Peyer's patch (tissue), 4 donors: ENCODE data around the gene PRR5L.

Experiments used
- CTCF ChIP-seq, 6 experiments: fragments of 450-650 bp in 4 of 6; fragments of 200-600 bp in 2 of 6; sonication (generic) in 1 of 6; IDR thresholded peaks; one replicate each; pipeline ENCODE4 v1.5.1; 2017 to 2019; ENCODE audit warnings: antibody characterized with exemption in 6 of 6, mild to moderate bottlenecking in 3 of 6, moderate library complexity in 1 of 6
- POLR2A ChIP-seq, 2 donors: fragments of 450-650 bp; IDR thresholded peaks; one replicate each; pipeline ENCODE4 v1.5.1; 2017; ENCODE audit warnings: antibody characterized with exemption in 2 of 2, mild to moderate bottlenecking in 2 of 2, moderate library complexity in 2 of 2

- TF ChIP-seq CTCF (IDR thresholded peaks at IDR 0.05) (no peak), POLR2A (IDR thresholded peaks at IDR 0.05) (no peak)
Measured at GRCh38 chr11:36411202-36411640, 115.1 kb downstream of the PRR5L start.
